HG03439 (cell line): ENCODE measurements around the gene PTPA.
"Not testable (repeated sequence)": the region's sequence is repeated elsewhere in the genome, so short reads cannot be mapped to it uniquely, and the experiment has no call there.

Experiments
- ATAC-seq: cut with Tn5 transposase; IDR thresholded peaks from one replicate; pipeline ENCODE4 v1.9.1; 2021; ENCODE audit warnings: mild to moderate bottlenecking, moderate library complexity; ENCODE audit not compliant: unreplicated experiment

PTPA gene

GRCh38 chr9:129108805-129109536, 2.2 kb upstream of the PTPA start:
- ATAC-seq = no peak

DNA sequence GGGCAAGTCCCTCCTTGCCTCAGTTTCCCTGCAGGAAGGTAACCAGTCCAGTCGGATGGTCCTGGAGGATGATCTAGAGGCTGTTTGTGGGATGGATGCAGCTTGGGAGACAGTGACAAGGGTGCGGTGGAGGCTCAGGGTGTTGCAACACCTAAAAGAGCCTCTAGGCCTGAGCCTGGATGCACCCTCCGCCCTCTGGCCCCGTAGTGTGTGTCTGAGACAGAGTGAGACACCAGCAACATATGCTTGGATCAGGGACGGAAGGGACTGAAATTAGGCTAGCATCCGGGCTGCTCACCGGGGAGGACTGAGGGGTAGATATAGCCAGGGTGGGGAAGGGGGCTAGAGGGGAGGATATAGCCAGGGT, 1.7 kb upstream of the PTPA start:
- no peak for ATAC-seq

GRCh38 chr9:129109952-129110739, 1.1 kb upstream of the PTPA start:
- no peak for ATAC-seq

DNA sequence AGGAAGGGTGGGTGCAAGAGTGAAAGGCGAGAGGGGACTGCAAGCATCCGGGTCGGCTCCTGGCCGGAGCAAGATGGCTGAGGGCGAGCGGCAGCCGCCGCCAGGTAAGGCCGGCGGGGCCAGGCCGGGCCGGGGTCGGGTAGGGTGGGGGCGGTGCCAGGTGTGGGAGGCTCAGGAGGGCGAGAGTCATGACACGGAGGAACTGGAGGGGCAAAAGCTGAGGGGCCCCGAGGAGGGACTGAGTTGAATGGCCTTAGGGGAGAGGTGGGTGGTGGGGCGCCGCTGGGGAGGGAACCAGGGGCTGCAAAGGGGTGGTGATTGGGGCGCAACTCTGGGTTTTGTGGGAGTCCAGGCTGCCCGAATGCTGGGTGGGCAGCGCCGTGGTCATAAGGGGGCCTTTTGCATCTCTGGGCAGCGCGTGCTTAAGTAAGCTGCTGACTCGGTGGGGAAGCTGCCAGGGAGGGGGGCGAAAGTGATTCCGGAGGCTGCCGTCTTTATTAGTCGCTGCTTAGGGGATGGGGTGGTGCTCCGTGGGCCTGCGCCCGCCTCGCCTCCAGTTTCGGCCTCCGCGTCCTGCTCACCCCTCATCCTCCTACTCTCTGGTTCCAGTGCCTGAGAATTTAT, 425 bp downstream of the PTPA start:
- ATAC-seq = peak; percentile 25

DNA sequence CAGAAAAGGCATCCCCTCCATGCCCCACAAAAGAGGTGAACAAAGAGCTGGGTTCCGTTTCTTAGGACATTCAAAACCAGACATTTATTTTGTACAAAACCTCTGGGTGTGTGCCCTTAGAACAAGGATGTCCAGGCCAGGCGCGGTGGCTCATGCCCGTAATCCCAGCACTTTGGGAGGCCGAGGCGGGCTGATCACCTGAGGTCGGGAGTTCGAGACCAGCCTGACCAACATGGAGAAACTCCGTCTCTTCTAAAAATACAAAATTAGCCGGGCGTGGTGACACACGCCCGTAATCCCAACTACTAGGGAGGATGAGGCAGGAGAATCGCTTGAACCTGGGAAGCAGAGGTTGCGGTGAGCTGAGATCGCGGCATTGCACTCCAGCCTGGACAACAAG, 1.3 kb downstream of the PTPA start:
- not testable (repeated sequence) for ATAC-seq

DNA sequence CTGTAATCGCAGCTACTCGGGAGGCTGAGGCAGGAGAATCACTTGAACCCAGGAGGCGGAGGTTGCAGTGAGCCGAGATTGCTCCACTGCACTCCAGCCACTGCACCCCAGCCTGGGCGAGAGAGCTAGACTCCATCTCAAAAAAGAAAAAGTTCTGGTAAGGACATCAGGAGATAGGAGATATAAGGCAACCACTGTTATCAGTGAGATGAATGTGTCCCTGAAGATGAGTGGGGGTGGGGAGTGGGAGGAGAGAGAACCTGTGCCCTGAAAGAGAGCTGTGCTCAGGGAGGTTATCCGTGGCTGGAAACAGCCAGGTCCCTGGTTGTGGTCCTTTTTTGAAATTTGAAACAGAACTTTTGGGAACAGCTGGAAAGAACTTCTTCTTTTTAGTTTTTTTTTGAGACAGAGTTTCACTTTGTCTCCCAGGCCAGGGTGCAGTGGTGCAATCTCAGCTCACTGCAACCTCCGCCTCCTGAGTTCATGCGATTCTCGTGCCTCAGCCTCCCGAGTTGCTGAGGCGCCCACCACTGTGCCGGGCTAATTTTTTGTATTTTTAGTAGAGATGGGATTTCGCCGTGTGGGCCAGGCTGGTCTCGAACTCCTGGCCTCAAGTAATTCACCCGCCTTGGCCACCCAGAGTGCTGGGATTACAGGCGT, 2.6 kb downstream of the PTPA start:
- no peak for ATAC-seq

GRCh38 chr9:129118799-129119198, 7.6 kb downstream of the PTPA start:
- no peak for ATAC-seq

DNA sequence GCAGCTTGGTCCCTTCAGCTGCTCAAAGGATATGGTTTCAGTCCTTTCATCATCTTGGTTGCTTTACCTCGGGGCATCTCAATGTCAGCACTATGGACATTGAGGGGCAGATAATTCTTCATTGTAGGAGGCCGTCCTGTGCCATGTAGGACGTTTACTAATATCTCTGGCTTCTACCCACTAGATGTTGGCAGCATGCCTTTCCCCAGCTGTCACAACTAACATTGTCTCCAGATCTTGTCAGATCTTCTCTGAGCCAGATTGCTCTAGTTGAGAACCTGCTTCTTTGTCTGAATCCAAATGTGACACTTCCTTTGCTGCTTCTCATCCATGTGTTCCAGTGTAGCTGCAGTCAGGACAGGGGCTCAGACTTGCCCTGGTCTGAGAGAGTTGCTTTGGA, 10.3 kb downstream of the PTPA start:
- ATAC-seq = no peak

GRCh38 chr9:129122133-129122532, 10.9 kb downstream of the PTPA start:
- ATAC-seq = no peak

DNA sequence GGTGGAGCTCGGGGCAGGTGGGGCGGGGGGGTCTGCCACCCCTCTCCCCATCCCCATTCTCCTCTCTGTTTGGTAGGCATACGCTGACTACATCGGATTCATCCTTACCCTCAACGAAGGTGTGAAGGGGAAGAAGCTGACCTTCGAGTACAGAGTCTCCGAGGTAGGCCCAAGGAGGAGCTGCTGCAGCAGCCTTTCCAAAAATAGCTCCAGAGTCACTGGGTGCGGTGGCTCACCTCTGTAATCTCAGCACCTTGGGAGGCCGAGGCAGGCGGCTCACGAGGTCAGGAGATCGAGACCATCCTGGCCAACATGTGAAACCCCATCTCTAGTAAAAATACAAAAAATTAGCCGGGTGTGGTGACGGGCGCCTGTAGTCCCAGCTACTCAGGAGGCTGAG, 11.8 kb downstream of the PTPA start:
- ATAC-seq = not testable (repeated sequence)

DNA sequence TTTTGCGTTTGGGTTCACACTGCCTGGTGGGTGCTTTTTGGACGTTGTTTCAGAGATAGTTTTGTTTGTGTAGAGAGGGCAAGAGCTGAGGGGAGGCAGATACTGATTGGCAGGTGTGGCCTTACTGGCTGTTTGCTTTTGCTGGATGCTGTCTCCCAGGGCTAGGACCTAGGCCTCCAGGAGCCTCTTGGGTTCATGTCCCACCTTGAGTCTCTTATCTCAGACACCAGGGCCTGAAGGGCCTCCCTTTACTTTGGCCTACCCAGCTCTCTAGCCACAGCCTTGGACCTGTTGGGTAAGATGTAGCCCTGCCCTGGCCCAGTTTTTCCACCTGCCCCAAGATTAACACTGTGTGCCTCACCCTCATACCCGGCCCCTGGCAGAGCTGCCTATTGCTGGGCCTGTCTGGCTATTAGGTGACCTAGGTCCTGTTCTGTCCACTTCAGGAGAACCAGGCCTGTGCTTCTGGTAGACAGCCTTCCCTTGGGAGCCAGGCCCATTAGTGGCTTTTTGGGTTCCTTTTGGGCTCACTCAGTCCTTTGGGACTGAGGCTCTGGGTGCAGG, 13.4 kb downstream of the PTPA start:
- ATAC-seq = no peak

DNA sequence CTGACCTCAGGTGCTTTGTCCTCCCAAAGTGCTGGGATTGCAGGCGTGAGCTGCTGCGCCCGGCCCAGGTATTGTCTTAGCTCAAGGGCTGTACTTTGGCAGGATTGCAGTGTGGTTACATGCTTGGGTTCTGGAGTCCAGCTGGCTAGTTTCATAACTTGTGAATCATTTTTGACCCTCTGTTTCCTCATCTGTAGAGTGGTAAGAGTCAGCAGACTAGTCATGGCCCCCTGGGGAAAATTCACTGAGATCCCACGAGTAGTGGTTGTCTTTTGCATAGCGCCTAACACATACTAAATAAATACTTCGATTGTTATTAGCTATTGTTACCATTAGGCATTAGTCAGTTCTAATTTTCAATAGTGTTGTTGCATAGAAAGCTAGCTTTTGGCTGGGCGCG, 14.3 kb downstream of the PTPA start:
- no peak for ATAC-seq

DNA sequence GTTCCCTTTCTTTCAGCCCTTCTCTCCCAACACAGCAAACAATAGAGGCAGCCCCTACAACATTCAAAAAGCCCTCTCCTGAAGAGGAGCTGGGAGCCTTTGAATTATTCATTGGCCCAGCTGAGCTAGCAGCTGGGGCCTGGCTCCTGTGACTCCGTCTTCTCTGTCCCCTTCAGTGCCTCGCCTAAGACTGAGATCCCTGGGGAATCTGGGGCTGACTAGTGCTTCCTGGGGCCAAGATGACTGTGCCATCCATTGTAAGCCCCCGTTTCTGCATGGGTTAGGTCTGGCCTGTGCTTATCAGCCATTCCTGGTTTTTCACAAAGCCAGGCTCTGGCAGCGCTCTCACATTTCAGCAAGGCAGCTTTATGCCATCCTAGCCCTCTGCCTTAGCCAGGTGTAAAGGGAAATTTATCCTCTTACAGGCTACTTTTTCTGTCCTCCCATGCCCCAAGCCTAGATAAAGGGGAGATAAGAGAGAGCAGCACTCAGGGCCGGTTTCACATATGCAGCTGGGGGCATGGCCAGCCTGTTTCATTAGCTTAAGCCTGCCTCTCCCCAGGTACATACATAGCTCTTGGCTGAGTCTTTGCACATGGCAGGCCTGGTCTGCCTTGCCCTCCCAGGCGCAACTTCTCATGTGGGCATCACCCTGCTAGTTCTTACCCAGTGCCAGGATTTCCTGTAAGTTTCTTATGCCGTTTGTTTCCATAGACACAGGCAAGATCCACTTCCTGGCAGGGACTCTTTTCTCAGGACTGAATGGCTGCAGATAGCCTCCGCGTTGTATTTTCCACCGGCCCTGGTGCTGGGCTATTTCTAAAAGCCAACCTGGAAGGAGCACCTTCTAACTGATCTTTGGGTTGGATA, 15.8 kb downstream of the PTPA start:
- ATAC-seq = no peak

GRCh38 chr9:129128689-129129088, 17.5 kb downstream of the PTPA start:
- ATAC-seq = no peak

- ATAC-seq = not testable (repeated sequence)
Observed at GRCh38 chr9:129130271-129130670, 19.1 kb downstream of the PTPA start.

DNA sequence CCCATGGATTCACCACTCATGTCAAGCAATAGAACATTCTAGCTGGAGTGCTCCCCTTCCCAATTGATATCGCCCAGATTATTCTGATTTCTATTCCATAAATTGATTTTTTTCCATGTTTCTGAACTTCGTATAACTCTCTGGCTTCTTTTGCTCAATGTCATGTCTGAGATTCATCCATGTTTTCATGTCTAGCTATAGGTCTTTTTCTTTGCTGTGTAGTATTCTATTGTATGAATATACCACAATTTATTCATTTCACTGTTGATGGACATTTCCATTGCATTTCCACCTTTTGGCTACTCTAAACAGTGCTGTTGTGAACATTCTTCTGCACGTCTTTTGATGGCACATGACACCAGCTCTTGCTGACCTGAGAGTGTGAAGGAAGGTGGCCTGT, 19.6 kb downstream of the PTPA start:
- ATAC-seq = no peak

GRCh38 chr9:129131300-129132145, 20.3 kb downstream of the PTPA start:
- ATAC-seq = peak; percentile 63

DNA sequence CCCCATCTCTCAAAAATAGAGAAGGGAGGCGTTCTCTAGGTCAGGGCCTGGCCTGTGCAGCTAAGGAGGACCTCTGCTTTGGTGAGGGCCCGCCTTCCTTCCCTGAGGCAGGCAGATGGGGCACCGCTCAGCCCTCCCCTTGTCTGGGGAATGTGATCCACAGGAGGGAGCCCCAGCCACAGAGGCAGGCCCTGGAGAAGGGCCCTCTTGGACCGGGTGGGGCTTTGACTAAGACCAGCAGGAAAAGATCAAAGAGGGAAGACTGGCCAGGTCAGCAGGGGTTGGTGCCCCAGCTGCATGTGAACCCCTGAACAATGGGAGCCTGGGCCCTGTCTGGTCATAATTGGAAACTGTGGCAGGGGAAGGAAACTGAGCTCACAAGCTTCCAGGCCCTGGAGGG, 21.9 kb downstream of the PTPA start:
- ATAC-seq = no peak

- no peak for ATAC-seq
Observed at GRCh38 chr9:129135476-129135875, 24.3 kb downstream of the PTPA start.
